ENCODE data around the gene OSMR.

- TF ChIP-seq REST (IDR thresholded peaks at IDR 0.05): no peak
- no peak for TF ChIP-seq MAX (IDR thresholded peaks at IDR 0.05)
- TF ChIP-seq CTCF (IDR thresholded peaks at IDR 0.05): no peak
- no peak for TF ChIP-seq JUN (IDR thresholded peaks at IDR 0.05)
- TF ChIP-seq USF2 (IDR thresholded peaks at IDR 0.05): no peak
These were observed 96.1 kb downstream of the OSMR start for GRCh38 chr5:38941912-38942311.

Measured in A549 (cell line).